Skeletal muscle satellite cell (primary cell): Measurements from ENCODE around the gene CA9.

ENCODE experiments used
- H3K27me3 ChIP-seq: 2 replicates; pipeline ENCODE4 v1.7.0; 2013; ENCODE audit warnings: low read length; ENCODE audit not compliant: control insufficient read depth, insufficient read depth
- H3K36me3 ChIP-seq: 2 replicates; pipeline ENCODE4 v1.7.0; 2013; ENCODE audit warnings: mild to moderate bottlenecking, control low read depth, low read length; ENCODE audit not compliant: insufficient read depth
- H3K4me1 ChIP-seq: 2 replicates; pipeline ENCODE4 v1.7.0; 2013; ENCODE audit warnings: low read length; ENCODE audit not compliant: control insufficient read depth, insufficient read depth
- H3K4me2 ChIP-seq: 2 replicates; pipeline ENCODE4 v1.7.0; 2013; ENCODE audit warnings: mild to moderate bottlenecking, low read length
- H3K4me3 ChIP-seq: 2 replicates; pipeline ENCODE4 v1.7.0; 2013; ENCODE audit warnings: low read length
- H3K9ac ChIP-seq: 2 replicates; pipeline ENCODE4 v1.7.0; 2013; ENCODE audit warnings: mild to moderate bottlenecking, low read depth, low read length, moderate library complexity
- H3K9me3 ChIP-seq: replicated peaks from 2 replicates; pipeline ENCODE4 v1.7.0; 2013; ENCODE audit warnings: mild to moderate bottlenecking, control low read depth, low read length

Gene CA9

DNA sequence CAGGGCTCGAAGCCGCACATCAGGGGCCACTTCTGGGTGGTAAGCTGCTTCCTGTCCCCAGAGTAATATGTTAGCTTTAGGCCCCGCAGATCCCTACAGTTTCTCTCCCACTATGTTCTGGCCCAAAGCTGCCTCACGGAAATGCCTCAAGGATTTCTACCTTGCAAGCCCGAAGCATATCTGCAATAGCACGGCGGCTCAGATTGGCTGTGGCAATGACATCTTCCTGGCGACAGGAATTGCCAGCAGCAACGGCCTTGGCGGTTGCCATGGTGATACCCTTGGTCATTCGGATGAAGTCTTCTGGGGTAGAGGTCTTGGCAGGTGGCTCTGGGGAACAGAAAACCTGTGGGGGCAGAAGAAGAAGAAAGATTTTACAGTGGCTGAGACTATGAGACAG is 26.3 kb downstream of the CA9 start:
- Histone ChIP-seq H3K27me3 (no peaks in the 10 kb centered on the region), H3K4me1 (peaks cover 12% of the 10 kb centered on the region), H3K4me3 (no peak overlapping the region), H3K9me3 (no peaks in the 10 kb centered on the region), H3K9ac (no peak overlapping the region), H3K36me3 (peaks cover 92% of the 10 kb centered on the region), H3K4me2 (no peak overlapping the region)

DNA sequence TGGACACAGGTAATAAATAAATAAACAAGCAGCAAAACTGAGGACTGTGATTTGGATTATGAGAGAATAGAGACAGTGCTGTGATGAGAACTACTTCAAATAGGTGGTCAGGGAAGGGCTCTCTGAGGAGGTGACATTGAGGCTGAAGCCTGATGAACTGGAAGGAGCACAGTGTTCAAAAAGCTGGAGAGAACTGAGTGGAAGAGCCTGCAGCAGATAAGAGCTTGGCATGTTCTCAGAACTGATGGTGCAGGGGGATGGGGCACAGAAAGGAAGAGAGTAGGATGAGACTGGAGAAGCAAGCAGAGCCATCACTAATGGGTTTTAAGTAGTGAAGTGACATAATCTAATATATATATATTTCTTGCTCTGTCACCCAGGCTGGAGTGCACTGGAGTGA is 27.2 kb downstream of the CA9 start:
- H3K9ac ChIP-seq, result no peak overlapping the region
- no peak overlapping the region for H3K4me2 ChIP-seq
- H3K9me3 ChIP-seq, result no peaks in the 10 kb centered on the region
- no peaks in the 10 kb centered on the region for H3K27me3 ChIP-seq
- peaks cover 97% of the 10 kb centered on the region for H3K36me3 ChIP-seq
- H3K4me3 ChIP-seq, result no peak overlapping the region
- peaks cover 7% of the 10 kb centered on the region for H3K4me1 ChIP-seq

DNA sequence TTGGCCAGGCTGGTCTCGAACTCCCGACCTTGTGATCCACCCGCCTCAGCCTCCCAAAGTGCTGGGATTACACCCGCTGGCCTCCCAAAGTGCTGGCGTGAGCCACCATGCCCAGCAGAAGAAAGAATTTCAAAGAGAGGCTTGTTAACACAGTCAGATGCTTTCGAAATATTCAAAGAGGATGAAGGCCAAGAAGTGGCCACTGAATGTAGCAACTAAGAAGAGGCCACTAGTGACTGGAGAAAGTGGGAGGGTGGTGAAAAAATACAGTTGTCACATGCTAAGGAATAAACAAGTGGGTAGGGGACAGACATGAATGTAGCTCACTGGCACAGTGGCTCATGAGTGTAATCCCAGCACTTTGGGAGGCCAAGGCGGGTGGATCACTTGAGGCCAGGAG is 29.0 kb downstream of the CA9 start:
- Histone ChIP-seq H3K36me3 (peaks cover 97% of the 10 kb centered on the region), H3K4me3 (no peak overlapping the region), H3K27me3 (no peaks in the 10 kb centered on the region), H3K9me3 (no peaks in the 10 kb centered on the region), H3K9ac (no peak overlapping the region), H3K4me1 (no peaks in the 10 kb centered on the region), H3K4me2 (no peak overlapping the region)

DNA sequence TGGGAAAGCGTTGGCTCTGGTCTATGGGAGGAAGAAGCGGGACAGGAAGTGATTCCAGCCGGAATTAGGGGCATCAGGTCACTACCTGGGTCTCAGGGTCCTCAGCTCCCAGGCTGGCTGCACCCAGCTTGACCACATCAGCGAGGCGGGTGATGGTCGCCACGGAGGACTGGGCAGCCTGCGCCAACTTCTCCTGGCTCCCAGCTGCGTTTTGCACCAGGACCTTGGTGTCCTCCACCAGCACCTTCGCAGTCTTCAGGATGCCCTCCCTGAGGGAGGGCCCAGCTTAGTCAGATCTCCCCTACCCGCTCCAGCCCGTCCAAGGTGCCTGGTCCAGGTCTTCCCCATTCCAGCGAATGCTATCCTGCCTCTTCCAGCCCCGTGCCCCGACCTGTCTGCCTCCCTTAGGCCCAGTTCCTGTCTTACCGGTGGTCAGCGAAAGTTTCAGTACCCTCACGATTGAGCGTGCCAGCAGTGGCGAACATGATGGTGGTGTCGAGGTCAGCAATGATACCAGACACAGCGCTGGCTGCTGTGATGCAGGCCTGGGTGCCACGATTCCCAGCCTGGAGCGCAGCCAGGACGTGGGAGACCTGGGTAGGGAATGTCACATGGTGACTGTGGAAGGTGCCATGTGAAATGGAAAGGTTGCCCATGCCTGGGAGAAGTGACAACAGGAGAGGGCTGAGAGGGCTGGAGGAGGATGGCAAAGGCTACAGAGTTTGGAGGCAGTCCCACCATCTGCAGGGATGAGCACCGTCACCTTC is 30.4 kb downstream of the CA9 start:
- Histone ChIP-seq H3K9me3 (no peaks in the 10 kb centered on the region), H3K4me2 (no peak overlapping the region), H3K4me3 (no peak overlapping the region), H3K36me3 (peaks cover 97% of the 10 kb centered on the region), H3K27me3 (no peaks in the 10 kb centered on the region), H3K9ac (no peak overlapping the region), H3K4me1 (no peaks in the 10 kb centered on the region)

DNA sequence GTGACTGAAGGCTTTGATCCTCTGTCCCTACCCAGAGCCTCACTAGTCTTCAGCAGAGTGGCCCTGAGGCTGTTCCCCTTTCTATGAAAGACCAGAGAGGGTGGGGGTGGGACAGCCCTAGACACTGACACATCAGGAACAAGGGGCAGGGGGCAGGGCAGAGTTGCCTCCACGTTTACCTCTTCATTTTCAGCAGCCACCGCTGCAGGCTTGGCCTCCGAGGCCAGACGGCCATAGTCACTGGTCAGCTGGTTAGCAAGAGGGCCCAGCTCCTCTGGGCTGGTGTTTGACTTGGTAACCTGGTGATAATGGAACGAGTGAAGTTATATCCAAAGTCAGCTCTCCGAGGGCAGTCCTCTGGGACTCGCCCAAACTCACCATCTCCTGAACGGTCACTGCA is 31.6 kb downstream of the CA9 start:
- no peaks in the 10 kb centered on the region for H3K4me1 ChIP-seq
- no peak overlapping the region for H3K4me2 ChIP-seq
- H3K27me3 ChIP-seq, result no peaks in the 10 kb centered on the region
- no peak overlapping the region for H3K4me3 ChIP-seq
- no peak overlapping the region for H3K9ac ChIP-seq
- H3K36me3 ChIP-seq, result peaks cover 91% of the 10 kb centered on the region
- no peaks in the 10 kb centered on the region for H3K9me3 ChIP-seq

DNA sequence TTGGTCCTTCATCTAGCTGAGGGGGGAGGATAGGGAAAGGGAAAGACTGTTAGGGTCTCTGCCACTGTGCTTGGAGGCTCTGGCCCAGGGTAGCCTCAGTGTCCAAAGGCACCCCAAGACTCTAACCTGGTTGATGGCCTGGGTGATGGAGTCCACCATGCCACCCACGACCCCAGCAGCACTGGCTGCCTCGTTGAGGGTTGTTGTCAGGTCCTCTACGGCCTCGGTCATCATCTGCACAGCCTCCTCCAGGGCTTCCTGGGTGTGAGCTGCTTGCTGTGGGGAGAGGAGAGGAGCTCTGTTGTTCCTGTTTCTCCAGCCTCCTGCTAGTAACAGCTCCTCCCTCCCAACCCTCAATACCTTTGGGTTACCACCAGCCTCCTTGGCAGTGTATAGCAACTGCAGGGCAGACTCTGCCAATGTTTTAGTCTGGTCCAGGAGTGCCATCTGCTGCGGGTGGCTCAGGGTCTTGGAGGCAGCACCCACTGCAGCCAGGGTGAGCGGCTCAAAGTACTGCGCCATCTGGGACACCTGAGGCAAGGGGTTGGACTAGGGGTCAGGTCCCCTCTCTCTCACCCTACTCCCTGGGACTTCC is 32.2 kb downstream of the CA9 start:
- H3K4me3 ChIP-seq, result no peak overlapping the region
- H3K4me1 ChIP-seq, result no peaks in the 10 kb centered on the region
- no peak overlapping the region for H3K4me2 ChIP-seq
- peaks cover 91% of the 10 kb centered on the region for H3K36me3 ChIP-seq
- H3K27me3 ChIP-seq, result no peaks in the 10 kb centered on the region
- H3K9me3 ChIP-seq, result no peaks in the 10 kb centered on the region
- H3K9ac ChIP-seq, result no peak overlapping the region

DNA sequence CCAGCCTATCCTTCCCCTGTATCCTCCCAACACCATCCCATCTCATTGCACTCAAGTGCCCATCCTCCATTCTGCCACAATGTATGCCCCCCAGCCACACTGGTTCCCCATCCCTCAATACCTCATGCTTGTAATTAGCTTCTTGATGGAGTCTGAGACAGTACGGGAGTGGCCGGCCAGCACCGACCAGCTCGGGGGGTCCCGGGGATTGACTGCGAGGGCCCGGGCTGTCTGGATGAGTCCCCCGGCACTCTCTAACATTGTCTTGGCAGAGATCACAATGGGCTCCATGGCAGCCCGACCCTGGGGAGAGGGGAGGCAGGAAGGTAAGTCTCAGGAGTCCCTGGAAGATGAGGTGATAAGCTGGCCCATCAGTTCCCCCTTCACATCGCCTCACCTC is 33.2 kb downstream of the CA9 start:
- Histone ChIP-seq H3K4me1 (no peaks in the 10 kb centered on the region), H3K36me3 (peaks cover 91% of the 10 kb centered on the region), H3K9ac (no peak overlapping the region), H3K27me3 (no peaks in the 10 kb centered on the region), H3K9me3 (no peaks in the 10 kb centered on the region), H3K4me3 (no peak overlapping the region), H3K4me2 (no peak overlapping the region)

DNA sequence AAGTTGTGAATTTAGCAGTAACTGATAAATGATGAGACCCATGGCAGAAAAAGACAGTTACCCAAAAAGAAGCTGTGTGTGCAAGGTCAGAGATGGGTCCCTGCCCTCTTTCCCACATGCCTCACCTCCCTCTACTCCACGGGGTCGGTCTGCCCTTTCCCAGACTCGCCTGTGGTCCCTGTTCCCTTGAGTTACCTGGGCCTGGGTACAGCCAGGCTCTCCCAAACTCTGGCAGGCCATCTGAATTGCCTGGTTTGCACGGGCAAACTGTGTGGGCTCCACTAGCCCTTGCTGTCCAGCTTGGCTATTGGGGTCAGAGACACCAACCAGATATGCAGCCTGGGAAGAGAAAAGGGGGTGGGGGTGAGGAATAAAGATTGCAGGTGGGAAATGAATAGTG is 34.4 kb downstream of the CA9 start:
- no peaks in the 10 kb centered on the region for H3K9me3 ChIP-seq
- no peak overlapping the region for H3K9ac ChIP-seq
- H3K4me3 ChIP-seq, result no peak overlapping the region
- no peak overlapping the region for H3K4me2 ChIP-seq
- no peaks in the 10 kb centered on the region for H3K4me1 ChIP-seq
- H3K36me3 ChIP-seq, result peaks cover 93% of the 10 kb centered on the region
- H3K27me3 ChIP-seq, result no peaks in the 10 kb centered on the region

DNA sequence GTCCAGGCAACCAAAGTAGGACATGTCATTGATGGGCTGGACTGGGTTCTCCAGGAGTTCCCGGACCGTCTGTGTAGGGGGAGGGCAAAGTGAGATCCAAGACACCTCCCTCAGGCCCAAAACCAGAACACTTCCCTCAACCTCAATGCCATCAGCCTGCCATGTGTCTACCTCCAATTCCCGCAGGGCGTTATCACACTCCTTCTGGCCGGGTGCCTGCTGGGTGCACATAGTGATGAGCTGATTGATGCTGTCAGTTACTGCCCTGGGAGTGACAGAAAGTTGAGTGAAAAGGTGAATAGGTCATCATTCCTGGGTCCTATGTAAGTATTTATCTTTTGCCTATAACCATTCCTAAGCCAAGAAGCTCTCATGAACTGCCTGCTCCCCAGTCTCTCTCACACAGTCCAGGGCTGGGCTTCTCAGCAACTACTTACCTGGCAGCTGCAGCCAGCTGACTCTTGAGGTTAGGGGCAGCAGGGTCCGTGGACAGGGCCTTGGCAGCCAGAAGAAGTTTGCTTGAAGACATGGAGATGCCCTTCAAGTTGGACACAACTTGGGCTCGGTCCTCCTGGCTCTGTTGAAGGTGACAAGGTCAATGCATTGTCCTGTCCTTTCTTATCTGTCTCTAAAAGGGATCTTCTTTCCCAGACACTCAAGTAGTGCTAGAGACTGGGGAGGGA is 37.2 kb downstream of the CA9 start:
- Histone ChIP-seq H3K4me2 (no peak overlapping the region), H3K9me3 (no peaks in the 10 kb centered on the region), H3K27me3 (no peaks in the 10 kb centered on the region), H3K4me1 (no peaks in the 10 kb centered on the region), H3K36me3 (peaks cover 89% of the 10 kb centered on the region), H3K4me3 (no peak overlapping the region), H3K9ac (no peak overlapping the region)

DNA sequence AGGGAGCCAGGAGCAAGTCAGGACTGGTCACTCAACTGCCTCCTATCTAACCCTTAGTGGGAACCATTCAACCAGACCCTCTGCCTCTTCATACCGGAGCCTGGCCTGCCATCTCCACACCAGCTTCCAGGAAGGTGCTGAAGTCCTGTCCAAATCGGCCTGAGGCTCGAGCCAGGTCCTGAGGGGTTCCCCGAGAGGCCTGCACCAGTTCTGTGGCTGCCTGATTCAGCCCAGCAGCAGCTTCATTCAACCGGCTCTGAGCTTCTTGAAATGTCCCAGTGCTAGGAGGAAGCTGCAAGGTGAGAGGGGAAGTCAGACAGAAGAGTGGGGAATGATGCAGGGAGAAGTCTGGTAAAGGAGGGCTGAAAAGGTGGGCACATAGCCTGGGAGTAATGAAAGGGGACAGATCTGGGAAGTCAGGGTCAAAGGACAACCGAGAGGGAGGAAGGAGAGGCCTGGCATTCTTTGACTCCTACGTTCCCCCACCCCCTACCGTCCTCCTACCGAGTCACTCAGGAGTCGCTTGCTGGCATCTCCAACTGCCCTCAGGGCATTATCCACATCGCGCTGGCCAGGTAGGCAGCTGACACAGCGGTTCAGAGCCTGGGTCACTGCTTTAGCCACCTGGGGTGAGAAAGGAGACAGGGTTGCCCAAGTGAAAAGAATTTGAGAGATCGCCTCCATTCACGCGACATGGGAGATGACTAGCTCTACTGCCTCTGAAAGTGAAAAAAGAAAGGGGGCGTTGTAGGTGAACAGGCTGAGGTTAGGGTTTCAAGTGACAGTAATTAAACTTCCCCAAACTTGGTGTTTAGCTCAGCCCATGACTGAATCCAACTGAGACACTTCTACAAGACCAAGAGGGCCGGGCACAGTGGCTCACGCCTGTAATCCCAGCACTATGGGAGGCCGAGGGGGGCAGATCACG is 38.0 kb downstream of the CA9 start:
- Histone ChIP-seq H3K9ac (no peak overlapping the region), H3K36me3 (peaks cover 88% of the 10 kb centered on the region), H3K4me1 (no peaks in the 10 kb centered on the region), H3K4me3 (no peak overlapping the region), H3K9me3 (no peaks in the 10 kb centered on the region), H3K4me2 (no peak overlapping the region), H3K27me3 (no peaks in the 10 kb centered on the region)

DNA sequence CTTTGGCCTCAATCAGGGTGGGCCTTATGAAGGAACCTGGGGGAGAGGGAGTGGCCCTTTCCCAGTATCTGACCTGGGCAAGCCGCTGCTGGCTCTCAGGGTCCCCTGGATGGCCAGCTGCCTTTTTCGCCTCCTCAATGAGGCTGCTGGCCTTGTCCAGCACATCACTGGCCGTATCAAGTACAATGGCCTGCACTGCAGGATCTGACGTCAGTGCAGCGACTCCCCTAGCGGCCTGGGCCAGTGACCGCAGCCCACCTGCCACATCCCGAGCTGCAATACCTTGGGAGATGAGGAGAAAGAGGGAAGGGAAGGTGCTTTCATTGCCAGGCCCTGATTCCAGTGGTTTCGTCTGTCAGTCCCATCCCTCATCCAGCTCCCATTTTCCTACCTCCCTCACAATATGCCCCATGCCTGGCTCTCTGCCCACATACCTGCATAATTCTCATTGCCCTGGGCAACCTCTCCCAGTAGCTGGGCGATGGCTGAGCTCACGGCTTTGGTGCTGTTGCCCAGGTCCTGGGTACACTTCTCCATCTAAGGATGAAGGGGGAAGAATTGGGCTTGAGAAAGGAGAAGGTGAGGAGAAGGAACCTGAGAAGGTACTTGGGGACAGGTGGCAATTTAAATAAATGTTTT is 39.2 kb downstream of the CA9 start:
- H3K4me3 ChIP-seq, result no peak overlapping the region
- no peaks in the 10 kb centered on the region for H3K9me3 ChIP-seq
- no peaks in the 10 kb centered on the region for H3K4me1 ChIP-seq
- no peaks in the 10 kb centered on the region for H3K27me3 ChIP-seq
- peaks cover 88% of the 10 kb centered on the region for H3K36me3 ChIP-seq
- H3K9ac ChIP-seq, result no peak overlapping the region
- no peak overlapping the region for H3K4me2 ChIP-seq
